ENCODE results near the gene PPP3CA.

GRCh38 chr4:101065346-101065745, 282.0 kb downstream of the PPP3CA start:
- TF ChIP-seq REST (IDR thresholded peaks at IDR 0.05; ENCODE audit: low read depth) (no peak), FOXM1 (IDR thresholded peaks at IDR 0.05; ENCODE audit: borderline replicate concordance, low read depth) (no peak), CEBPB (IDR thresholded peaks at IDR 0.05) (no peak), TAF1 (IDR thresholded peaks at IDR 0.05; ENCODE audit: low read depth) (no peak), NFIC (IDR thresholded peaks at IDR 0.05) (no peak), EGR1 (IDR thresholded peaks at IDR 0.05) (no peak), RAD21 (IDR thresholded peaks at IDR 0.05; ENCODE audit: low read depth) (no peak), EP300 (IDR thresholded peaks at IDR 0.05; ENCODE audit: borderline replicate concordance) (no peak), YY1 (IDR thresholded peaks at IDR 0.05; ENCODE audit: low read depth) (no peak), MAX (IDR thresholded peaks at IDR 0.05) (no peak), TCF12 (IDR thresholded peaks at IDR 0.05; ENCODE audit: low read depth) (no peak), TEAD4 (IDR thresholded peaks at IDR 0.05) (no peak)
- TF ChIP-seq, protein P1, sequence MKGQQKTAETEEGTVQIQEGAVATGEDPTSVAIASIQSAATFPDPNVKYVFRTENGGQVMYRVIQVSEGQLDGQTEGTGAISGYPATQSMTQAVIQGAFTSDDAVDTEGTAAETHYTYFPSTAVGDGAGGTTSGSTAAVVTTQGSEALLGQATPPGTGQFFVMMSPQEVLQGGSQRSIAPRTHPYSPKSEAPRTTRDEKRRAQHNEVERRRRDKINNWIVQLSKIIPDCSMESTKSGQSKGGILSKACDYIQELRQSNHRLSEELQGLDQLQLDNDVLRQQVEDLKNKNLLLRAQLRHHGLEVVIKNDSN (IDR thresholded peaks at IDR 0.05) = no peak
